ENCODE data around the gene TEX101.

TEX101 gene

GRCh38 chr19:43457809-43458208 is 43.1 kb downstream of the TEX101 start:
- Histone ChIP-seq H2BK5ac (ENCODE audit: low read length) (no peak overlapping the region), H3K18ac (ENCODE audit: low read length) (no peak overlapping the region), H2BK120ac (ENCODE audit: low read depth, low read length) (no peak overlapping the region), H3K4me1 (ENCODE audit: control insufficient read depth in 2 of 2, insufficient read depth in 1 of 2, low read depth in 1 of 2, low read length in 2 of 2) (peaks cover under 1% of the 10 kb centered on the region in 2 donors), H2BK12ac (ENCODE audit: low read length) (no peak overlapping the region), H3K27me3 (ENCODE audit: control insufficient read depth in 3 of 3, insufficient read depth in 3 of 3, low read depth in 1 of 3, low read length in 3 of 3) (peaks cover 0 to 25% (median 8%) of the 10 kb centered on the region in 3 experiments), H3K23ac (ENCODE audit: low read depth, low read length, poor library complexity) (no peak overlapping the region), H3K79me1 (ENCODE audit: low read depth, low read length) (no peaks in the 10 kb centered on the region), H2BK15ac (ENCODE audit: low read length) (no peak overlapping the region), H2AK5ac (ENCODE audit: low read depth, low read length) (no peak overlapping the region), H3K4ac (ENCODE audit: low read length) (no peak overlapping the region), H4K8ac (ENCODE audit: low read depth, low read length) (no peak overlapping the region), H3K4me3 (ENCODE audit: low read length in 2 of 2) (no peak overlapping the region), H3K27ac (replicated peaks; ENCODE audit: low read length) (no peak overlapping the region), H3K14ac (ENCODE audit: low read length) (no peak overlapping the region), H3K9me3 (replicated peaks in 1 of 2; ENCODE audit: control insufficient read depth in 2 of 2, insufficient read depth in 1 of 2, low read depth in 1 of 2, low read length in 2 of 2) (no peaks in the 10 kb centered on the region), H4K91ac (ENCODE audit: low read depth, low read length, poor library complexity) (no peak overlapping the region), H3K9ac (ENCODE audit: low read depth, low read length, poor library complexity) (no peak overlapping the region), H3K4me2 (ENCODE audit: insufficient read depth, low read length, poor library complexity, severe bottlenecking) (no peak overlapping the region), H2AFZ (ENCODE audit: low read length) (no peak overlapping the region), H3K36me3 (replicated peaks in 1 of 2; ENCODE audit: control insufficient read depth in 2 of 2, insufficient read depth in 2 of 2, low read length in 2 of 2) (no peaks in the 10 kb centered on the region)
- WGBS, 2 donors (ENCODE audit: extremely low coverage in 2 of 2, insufficient read length in 2 of 2, insufficient replicate concordance in 1 of 2) = no CpG with 5 or more reads among the region's 4 CpGs
- no peak for DNase-seq (ENCODE audit: low spot score)

- Histone ChIP-seq H2AFZ (ENCODE audit: low read length) (no peak overlapping the region), H2BK120ac (ENCODE audit: low read depth, low read length) (no peak overlapping the region), H3K14ac (ENCODE audit: low read length) (no peak overlapping the region), H3K4me1 (ENCODE audit: control insufficient read depth in 2 of 2, insufficient read depth in 1 of 2, low read depth in 1 of 2, low read length in 2 of 2) (peaks cover 4 to 9% of the 10 kb centered on the region in 2 donors), H3K27me3 (ENCODE audit: control insufficient read depth in 3 of 3, insufficient read depth in 3 of 3, low read depth in 1 of 3, low read length in 3 of 3) (peaks cover under 1 to 34% (median 21%) of the 10 kb centered on the region in 3 experiments), H2BK15ac (ENCODE audit: low read length) (no peak overlapping the region), H3K4me3 (ENCODE audit: low read length in 2 of 2) (no peak overlapping the region), H3K27ac (replicated peaks; ENCODE audit: low read length) (no peak overlapping the region), H4K91ac (ENCODE audit: low read depth, low read length, poor library complexity) (no peak overlapping the region), H3K9me3 (replicated peaks in 1 of 2; ENCODE audit: control insufficient read depth in 2 of 2, insufficient read depth in 1 of 2, low read depth in 1 of 2, low read length in 2 of 2) (no peaks in the 10 kb centered on the region), H2BK5ac (ENCODE audit: low read length) (no peak overlapping the region), H2AK5ac (ENCODE audit: low read depth, low read length) (no peak overlapping the region), H4K8ac (ENCODE audit: low read depth, low read length) (no peak overlapping the region), H3K36me3 (replicated peaks in 1 of 2; ENCODE audit: control insufficient read depth in 2 of 2, insufficient read depth in 2 of 2, low read length in 2 of 2) (no peaks in the 10 kb centered on the region), H3K4me2 (ENCODE audit: insufficient read depth, low read length, poor library complexity, severe bottlenecking) (no peak overlapping the region), H3K79me1 (ENCODE audit: low read depth, low read length) (no peaks in the 10 kb centered on the region), H3K9ac (ENCODE audit: low read depth, low read length, poor library complexity) (no peak overlapping the region), H3K23ac (ENCODE audit: low read depth, low read length, poor library complexity) (no peak overlapping the region), H3K4ac (ENCODE audit: low read length) (no peak overlapping the region), H3K18ac (ENCODE audit: low read length) (no peak overlapping the region), H2BK12ac (ENCODE audit: low read length) (no peak overlapping the region)
- WGBS, 2 donors (ENCODE audit: extremely low coverage in 2 of 2, insufficient read length in 2 of 2, insufficient replicate concordance in 1 of 2) = no CpG with 5 or more reads among the region's 16 CpGs
- DNase-seq (ENCODE audit: low spot score) = no peak
Observed at GRCh38 chr19:43460362-43461016, 45.8 kb downstream of the TEX101 start.

- Histone ChIP-seq H2BK5ac (ENCODE audit: low read length) (no peak overlapping the region), H2BK120ac (ENCODE audit: low read depth, low read length) (no peak overlapping the region), H3K9ac (ENCODE audit: low read depth, low read length, poor library complexity) (no peak overlapping the region), H3K36me3 (replicated peaks in 1 of 2; ENCODE audit: control insufficient read depth in 2 of 2, insufficient read depth in 2 of 2, low read length in 2 of 2) (no peaks in the 10 kb centered on the region), H3K4me1 (ENCODE audit: control insufficient read depth in 2 of 2, insufficient read depth in 1 of 2, low read depth in 1 of 2, low read length in 2 of 2) (peaks cover 4 to 9% of the 10 kb centered on the region in 2 donors), H3K79me1 (ENCODE audit: low read depth, low read length) (no peaks in the 10 kb centered on the region), H3K4me2 (ENCODE audit: insufficient read depth, low read length, poor library complexity, severe bottlenecking) (no peak overlapping the region), H2AK5ac (ENCODE audit: low read depth, low read length) (no peak overlapping the region), H3K9me3 (replicated peaks in 1 of 2; ENCODE audit: control insufficient read depth in 2 of 2, insufficient read depth in 1 of 2, low read depth in 1 of 2, low read length in 2 of 2) (peaks cover 0 to 2% of the 10 kb centered on the region in 2 donors), H3K27ac (replicated peaks; ENCODE audit: low read length) (no peak overlapping the region), H2BK12ac (ENCODE audit: low read length) (no peak overlapping the region), H3K4ac (ENCODE audit: low read length) (no peak overlapping the region), H4K91ac (ENCODE audit: low read depth, low read length, poor library complexity) (no peak overlapping the region), H3K23ac (ENCODE audit: low read depth, low read length, poor library complexity) (no peak overlapping the region), H3K4me3 (ENCODE audit: low read length in 2 of 2) (no peak overlapping the region), H3K14ac (ENCODE audit: low read length) (no peak overlapping the region), H3K18ac (ENCODE audit: low read length) (no peak overlapping the region), H2BK15ac (ENCODE audit: low read length) (no peak overlapping the region), H4K8ac (ENCODE audit: low read depth, low read length) (no peak overlapping the region), H3K27me3 (ENCODE audit: control insufficient read depth in 3 of 3, insufficient read depth in 3 of 3, low read depth in 1 of 3, low read length in 3 of 3) (peaks cover 6 to 41% (median 28%) of the 10 kb centered on the region in 3 experiments), H2AFZ (ENCODE audit: low read length) (no peak overlapping the region)
- WGBS, 2 donors (ENCODE audit: extremely low coverage in 2 of 2, insufficient read length in 2 of 2, insufficient replicate concordance in 1 of 2) = no CpG with 5 or more reads among the region's 12 CpGs
- DNase-seq (ENCODE audit: low spot score) = no peak
Observed at GRCh38 chr19:43461303-43461702, 46.6 kb downstream of the TEX101 start.

- Histone ChIP-seq H4K91ac (ENCODE audit: low read depth, low read length, poor library complexity) (no peak overlapping the region), H2BK12ac (ENCODE audit: low read length) (no peak overlapping the region), H3K27ac (replicated peaks; ENCODE audit: low read length) (no peak overlapping the region), H3K4me1 (ENCODE audit: control insufficient read depth in 2 of 2, insufficient read depth in 1 of 2, low read depth in 1 of 2, low read length in 2 of 2) (peaks cover 4 to 12% of the 10 kb centered on the region in 2 donors), H3K18ac (ENCODE audit: low read length) (no peak overlapping the region), H2BK120ac (ENCODE audit: low read depth, low read length) (no peak overlapping the region), H3K27me3 (ENCODE audit: control insufficient read depth in 3 of 3, insufficient read depth in 3 of 3, low read depth in 1 of 3, low read length in 3 of 3) (peaks cover 6 to 41% (median 28%) of the 10 kb centered on the region in 3 experiments), H2AFZ (ENCODE audit: low read length) (no peak overlapping the region), H3K79me1 (ENCODE audit: low read depth, low read length) (no peaks in the 10 kb centered on the region), H3K4ac (ENCODE audit: low read length) (no peak overlapping the region), H3K4me3 (ENCODE audit: low read length in 2 of 2) (no peak overlapping the region), H2BK15ac (ENCODE audit: low read length) (no peak overlapping the region), H2AK5ac (ENCODE audit: low read depth, low read length) (no peak overlapping the region), H3K9ac (ENCODE audit: low read depth, low read length, poor library complexity) (no peak overlapping the region), H3K14ac (ENCODE audit: low read length) (no peak overlapping the region), H4K8ac (ENCODE audit: low read depth, low read length) (no peak overlapping the region), H3K36me3 (replicated peaks in 1 of 2; ENCODE audit: control insufficient read depth in 2 of 2, insufficient read depth in 2 of 2, low read length in 2 of 2) (no peaks in the 10 kb centered on the region), H3K23ac (ENCODE audit: low read depth, low read length, poor library complexity) (no peak overlapping the region), H3K4me2 (ENCODE audit: insufficient read depth, low read length, poor library complexity, severe bottlenecking) (no peak overlapping the region), H3K9me3 (replicated peaks in 1 of 2; ENCODE audit: control insufficient read depth in 2 of 2, insufficient read depth in 1 of 2, low read depth in 1 of 2, low read length in 2 of 2) (peaks cover 0 to 2% of the 10 kb centered on the region in 2 donors), H2BK5ac (ENCODE audit: low read length) (no peak overlapping the region)
- DNase-seq (ENCODE audit: low spot score) = no peak
- no CpG with 5 or more reads among the region's 7 CpGs for WGBS, 2 donors (ENCODE audit: extremely low coverage in 2 of 2, insufficient read length in 2 of 2, insufficient replicate concordance in 1 of 2)
Observed at GRCh38 chr19:43462383-43462782, 47.7 kb downstream of the TEX101 start.

Measured in neuronal stem cell (in vitro differentiated cells).